OCI-LY3 (cell line): ENCODE data around the gene FLNC.

Source experiments
- H2AFZ ChIP-seq: fragments of 200-600, 300-600 bp; shearing (Covaris generic); 2 replicates; pipeline ENCODE4 v1.6.0; 2014; ENCODE audit warnings: antibody characterized with exemption, low read depth, low read length
- H3K27ac ChIP-seq: fragments of 200-600, 300-600 bp; sonication (generic); 2 replicates; pipeline ENCODE4 v1.5.1; 2014; ENCODE audit warnings: mild to moderate bottlenecking, low read length, moderate library complexity, mixed read lengths
- H3K27me3 ChIP-seq: fragments of 200-600, 300-600 bp; sonication (generic); 2 replicates; pipeline ENCODE4 v1.6.1; 2014; ENCODE audit warnings: low read depth, low read length, mixed read lengths
- H3K36me3 ChIP-seq: fragments of 200-600, 300-600 bp; sonication (generic); replicated peaks from 2 replicates; pipeline ENCODE3; 2014; ENCODE audit warnings: low read depth, low read length, mixed read lengths
- H3K4me1 ChIP-seq: fragments of 300-600, 200-600 bp; sonication (generic); 2 replicates; pipeline ENCODE4 v1.6.1; 2014; ENCODE audit warnings: low read length, mixed read lengths
- H3K4me2 ChIP-seq: fragments of 200-600, 300-600 bp; sonication (generic); 2 replicates; pipeline ENCODE4 v1.6.1; 2014; ENCODE audit warnings: low read length, mixed read lengths
- H3K4me3 ChIP-seq: fragments of 300-600, 200-600 bp; sonication (generic); 2 replicates; pipeline ENCODE4 v1.5.1; 2014; ENCODE audit warnings: antibody characterized with exemption, mild to moderate bottlenecking, low read length, moderate library complexity
- H3K79me2 ChIP-seq: fragments of 300-600, 200-600 bp; shearing (Covaris generic); 2 replicates; pipeline ENCODE4 v1.6.1; 2014; ENCODE audit warnings: mild to moderate bottlenecking, low read length, mixed read lengths
- H3K9ac ChIP-seq: fragments of 300-600, 200-600 bp; shearing (Covaris generic); 2 replicates; pipeline ENCODE4 v1.6.0; 2014; ENCODE audit warnings: mild to moderate bottlenecking, low read length, moderate library complexity
- H3K9me3 ChIP-seq: fragments of 200-600, 300-600 bp; shearing (Covaris generic); 2 replicates; pipeline ENCODE4 v1.6.1; 2014; ENCODE audit warnings: low read length, mixed read lengths; ENCODE audit not compliant: insufficient read depth
- H4K20me1 ChIP-seq: fragments of 200-600, 300-600 bp; sonication (generic); 2 replicates; pipeline ENCODE4 v1.6.1; 2016; ENCODE audit warnings: low read length, mixed read lengths; ENCODE audit not compliant: insufficient read depth
- CTCF ChIP-seq: fragments of 200-600, 300-600 bp; sonication (generic); IDR thresholded peaks from 2 replicates; pipeline ENCODE4 v1.5.1; 2014; ENCODE audit warnings: antibody characterized with exemption, low read length, low read depth
- EZH2phosphoT487 ChIP-seq: fragments of 200-600 bp; shearing (Covaris generic); IDR thresholded peaks from 2 replicates; pipeline ENCODE4 v1.6.1; 2018; ENCODE audit warnings: antibody characterized with exemption, mixed run types, low read depth

FLNC gene

GRCh38 chr7:128794020-128794419, 36.2 kb upstream of the FLNC start:
- Histone ChIP-seq H3K27me3 (peaks cover 11% of the 10 kb centered on the region), H3K9me3 (no peaks in the 10 kb centered on the region), H3K79me2 (no peaks in the 10 kb centered on the region), H3K36me3 (no peaks in the 10 kb centered on the region), H3K4me1 (peaks cover 6% of the 10 kb centered on the region; the same call in 1 of the 2 replicates), H3K27ac (no peak overlapping the region), H4K20me1 (no peaks in the 10 kb centered on the region), H3K4me2 (no peak overlapping the region), H3K4me3 (no peak overlapping the region), H3K9ac (no peak overlapping the region), H2AFZ (no peak overlapping the region)
- TF ChIP-seq CTCF (peak; percentile 69), EZH2phosphoT487 (no peak)

- no peak for TF ChIP-seq CTCF
- TF ChIP-seq EZH2phosphoT487 = no peak
- Histone ChIP-seq H3K9ac (no peak overlapping the region), H3K79me2 (no peaks in the 10 kb centered on the region), H3K36me3 (no peaks in the 10 kb centered on the region), H3K27me3 (peaks cover 7% of the 10 kb centered on the region), H3K4me2 (no peak overlapping the region), H3K27ac (no peak overlapping the region), H3K4me1 (peaks cover 10% of the 10 kb centered on the region), H3K9me3 (no peaks in the 10 kb centered on the region), H3K4me3 (no peak overlapping the region), H4K20me1 (no peaks in the 10 kb centered on the region), H2AFZ (no peak overlapping the region)
Observed at GRCh38 chr7:128794436-128794835, 35.8 kb upstream of the FLNC start.

GRCh38 chr7:128795129-128795528, 35.1 kb upstream of the FLNC start:
- H3K27me3 ChIP-seq = peaks cover 5% of the 10 kb centered on the region
- H4K20me1 ChIP-seq = no peaks in the 10 kb centered on the region
- no peaks in the 10 kb centered on the region for H3K79me2 ChIP-seq
- H2AFZ ChIP-seq = no peak overlapping the region
- H3K27ac ChIP-seq = no peak overlapping the region
- TF ChIP-seq EZH2phosphoT487 (no peak), CTCF (no peak)
- H3K4me3 ChIP-seq = no peak overlapping the region
- H3K4me1 ChIP-seq = peaks cover 13% of the 10 kb centered on the region
- no peak overlapping the region for H3K9ac ChIP-seq
- no peak overlapping the region for H3K4me2 ChIP-seq
- H3K36me3 ChIP-seq = no peaks in the 10 kb centered on the region
- H3K9me3 ChIP-seq = no peaks in the 10 kb centered on the region

- Histone ChIP-seq H3K4me1 (peaks cover 22% of the 10 kb centered on the region), H2AFZ (no peak overlapping the region), H4K20me1 (no peaks in the 10 kb centered on the region), H3K27ac (no peak overlapping the region), H3K9me3 (no peaks in the 10 kb centered on the region), H3K36me3 (no peaks in the 10 kb centered on the region), H3K9ac (no peak overlapping the region), H3K27me3 (no peaks in the 10 kb centered on the region), H3K4me3 (no peak overlapping the region), H3K4me2 (no peak overlapping the region), H3K79me2 (no peaks in the 10 kb centered on the region)
- TF ChIP-seq EZH2phosphoT487 (no peak), CTCF (no peak)
Observed at GRCh38 chr7:128796327-128796726, 33.9 kb upstream of the FLNC start.
